ENCODE data around the gene FAM124A. TPM values are rescaled to one million over a fixed set of nuclear protein-coding genes. Genes with fewer than 3 reads are reported as not detected.

The FAM124A gene
- total RNA-seq, 6 experiments from 2014 or later, result not detected

GRCh38 chr13:51329606-51330005 lies 107.4 kb downstream of the FAM124A start:
- Mint-ChIP-seq H3K4me3 (no peak overlapping the region), H3K27ac (no peak overlapping the region), H3K27me3 (ENCODE audit: insufficient read depth) (peaks cover 4% of the 10 kb centered on the region; the same call in 1 of the 2 replicates), H3K4me1 (ENCODE audit: low read depth) (peaks cover 13% of the 10 kb centered on the region), H3K36me3 (ENCODE audit: low read depth) (no peaks in the 10 kb centered on the region), H3K9me3 (no peaks in the 10 kb centered on the region)
- no peak for TF ChIP-seq CTCF (IDR thresholded peaks at IDR 0.05)
- no peak for DNase-seq

GRCh38 chr13:51330791-51331190 lies 108.6 kb downstream of the FAM124A start:
- peak; percentile 30 for DNase-seq
- Mint-ChIP-seq H3K27ac (no peak overlapping the region), H3K4me1 (ENCODE audit: low read depth) (peaks cover 13% of the 10 kb centered on the region), H3K36me3 (ENCODE audit: low read depth) (no peaks in the 10 kb centered on the region), H3K27me3 (ENCODE audit: insufficient read depth) (peaks cover 4% of the 10 kb centered on the region; the same call in 1 of the 2 replicates), H3K9me3 (no peaks in the 10 kb centered on the region), H3K4me3 (no peak overlapping the region)
- TF ChIP-seq CTCF (IDR thresholded peaks at IDR 0.05), result no peak

GRCh38 chr13:51331354-51331861 lies 109.2 kb downstream of the FAM124A start:
- Mint-ChIP-seq H3K36me3 (ENCODE audit: low read depth) (no peaks in the 10 kb centered on the region), H3K9me3 (no peaks in the 10 kb centered on the region), H3K4me1 (ENCODE audit: low read depth) (peaks cover 13% of the 10 kb centered on the region), H3K4me3 (no peak overlapping the region), H3K27me3 (ENCODE audit: insufficient read depth) (peaks cover 4% of the 10 kb centered on the region; the same call in 1 of the 2 replicates), H3K27ac (no peak overlapping the region)
- DNase-seq, result no peak
- TF ChIP-seq CTCF (IDR thresholded peaks at IDR 0.05), result no peak

- no peaks in the 10 kb centered on the region for H3K36me3 Mint-ChIP-seq (ENCODE audit: low read depth)
- H3K27me3 Mint-ChIP-seq (ENCODE audit: insufficient read depth), result peaks cover 4% of the 10 kb centered on the region; the same call in 1 of the 2 replicates
- H3K27ac Mint-ChIP-seq, result no peak overlapping the region
- H3K9me3 Mint-ChIP-seq, result no peaks in the 10 kb centered on the region
- no peak overlapping the region for H3K4me3 Mint-ChIP-seq
- peaks cover 13% of the 10 kb centered on the region for H3K4me1 Mint-ChIP-seq (ENCODE audit: low read depth)
- TF ChIP-seq CTCF (IDR thresholded peaks at IDR 0.05), result no peak
- no peak for DNase-seq
Measured at GRCh38 chr13:51332566-51333361, 110.6 kb downstream of the FAM124A start.

GRCh38 chr13:51333421-51333820 lies 111.2 kb downstream of the FAM124A start:
- no peaks in the 10 kb centered on the region for H3K9me3 Mint-ChIP-seq
- peaks cover 4% of the 10 kb centered on the region for H3K27me3 Mint-ChIP-seq (ENCODE audit: insufficient read depth)
- DNase-seq, result no peak
- H3K4me1 Mint-ChIP-seq (ENCODE audit: low read depth), result peaks cover 13% of the 10 kb centered on the region
- H3K27ac Mint-ChIP-seq, result no peak overlapping the region
- H3K4me3 Mint-ChIP-seq, result no peak overlapping the region
- H3K36me3 Mint-ChIP-seq (ENCODE audit: low read depth), result no peaks in the 10 kb centered on the region
- no peak for TF ChIP-seq CTCF (IDR thresholded peaks at IDR 0.05)

All from HFFc6 (cell line).